Pulmonary artery endothelial cell (primary cell): Measurements from ENCODE around the gene C1orf141. TPM values are rescaled to one million over a fixed set of nuclear protein-coding genes. Genes with fewer than 3 reads are reported as not detected.
"Not testable (repeated sequence)": the region's sequence is repeated elsewhere in the genome, so short reads cannot be mapped to it uniquely, and the experiment has no call there.

Source experiments
- DNase-seq: peaks from one replicate; pipeline ENCODE4 v3.0.0-alpha.2; 2011; ENCODE audit warnings: low read depth, low spot score
- total RNA-seq: library from RNA; depleted of rRNA; stranded (reverse); fragments of >200 nt; gene quantifications from 2 replicates; pipeline ENCODE4 v1.2.3, GENCODE V29; 2014

The C1orf141 gene
- total RNA-seq, 1 donor from 2014 or later, result not detected

GRCh38 chr1:67142931-67143330 is 8.2 kb upstream of the C1orf141 start:
- DNase-seq, result no peak

GRCh38 chr1:67141832-67142231 is 7.1 kb upstream of the C1orf141 start:
- DNase-seq, result not testable (repeated sequence)

- DNase-seq, result no peak
These were observed 5.7 kb upstream of the C1orf141 start for GRCh38 chr1:67140460-67140859.

- DNase-seq, result no peak
These were observed 4.2 kb upstream of the C1orf141 start for GRCh38 chr1:67138813-67139499.

GRCh38 chr1:67137307-67137753 is 2.6 kb upstream of the C1orf141 start:
- DNase-seq, result no peak

- DNase-seq, result no peak
These were observed 584 bp upstream of the C1orf141 start for GRCh38 chr1:67135354-67135753.

GRCh38 chr1:67133177-67133576 is 1.6 kb downstream of the C1orf141 start:
- no peak for DNase-seq

- DNase-seq, result no peak
These were observed 4.1 kb downstream of the C1orf141 start for GRCh38 chr1:67130673-67131072.

GRCh38 chr1:67126974-67127373 is 7.8 kb downstream of the C1orf141 start:
- no peak for DNase-seq

GRCh38 chr1:67126111-67126746 is 8.5 kb downstream of the C1orf141 start:
- no peak for DNase-seq

GRCh38 chr1:67124455-67124854 is 10.3 kb downstream of the C1orf141 start:
- no peak for DNase-seq

- DNase-seq, result no peak
These were observed 13.7 kb downstream of the C1orf141 start for GRCh38 chr1:67120855-67121619.

GRCh38 chr1:67118646-67119045 is 16.1 kb downstream of the C1orf141 start:
- DNase-seq, result no peak

GRCh38 chr1:67118191-67118590 is 16.6 kb downstream of the C1orf141 start:
- DNase-seq, result no peak

GRCh38 chr1:67114162-67114561 is 20.6 kb downstream of the C1orf141 start:
- no peak for DNase-seq

GRCh38 chr1:67110352-67110751 is 24.4 kb downstream of the C1orf141 start:
- DNase-seq, result no peak

GRCh38 chr1:67105508-67105907 is 29.3 kb downstream of the C1orf141 start:
- DNase-seq, result no peak

- no peak for DNase-seq
These were observed 31.2 kb downstream of the C1orf141 start for GRCh38 chr1:67103548-67103947.

- no peak for DNase-seq
These were observed 33.9 kb downstream of the C1orf141 start for GRCh38 chr1:67100833-67101232.

GRCh38 chr1:67097305-67097704 is 37.5 kb downstream of the C1orf141 start:
- DNase-seq, result no peak

- no peak for DNase-seq
These were observed 40.6 kb downstream of the C1orf141 start for GRCh38 chr1:67094191-67094590.

- no peak for DNase-seq
These were observed 45.0 kb downstream of the C1orf141 start for GRCh38 chr1:67089685-67090208.
